Stimulated activated CD8-positive, alpha-beta memory T cell treated with anti-CD3 and anti-CD28 coated beads, Interleukin-7, amount 100 ng/mL, for 1 hour (primary cell): ENCODE results near the gene SMIM44.

ENCODE experiments used
- DNase-seq, 2 donors: peaks; one replicate each; pipeline ENCODE4 v3.0.0-alpha.2; 2020; ENCODE audit warnings: low read depth in 2 of 2

Gene SMIM44

GRCh38 chr19:3477506-3477905 lies 5.7 kb downstream of the SMIM44 start:
- no peak for DNase-seq

- no peak for DNase-seq
Measured at GRCh38 chr19:3476830-3477229, 6.4 kb downstream of the SMIM44 start.

GRCh38 chr19:3475449-3475848 lies 7.8 kb downstream of the SMIM44 start:
- DNase-seq, result no peak

DNA sequence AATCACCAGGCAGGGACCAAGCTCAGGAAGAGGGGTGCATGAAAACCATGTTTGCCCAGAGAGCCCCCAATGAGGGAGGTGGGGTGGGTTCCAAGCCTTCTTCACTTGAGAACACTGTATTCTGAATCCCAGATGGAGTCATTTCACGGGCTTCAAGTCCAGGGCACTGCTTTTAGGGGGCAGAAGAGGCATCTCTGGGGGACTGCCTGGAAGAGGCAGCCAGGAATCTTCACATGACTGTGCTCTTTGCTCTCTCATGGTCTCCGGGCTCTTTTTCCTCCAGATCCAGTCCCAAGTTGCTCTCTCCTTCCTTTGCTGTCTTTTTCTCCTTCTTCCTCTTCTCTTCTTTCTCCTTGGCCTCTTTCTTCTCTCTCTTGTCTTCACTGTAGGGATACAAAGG lies 8.6 kb downstream of the SMIM44 start:
- DNase-seq, result no peak

DNA sequence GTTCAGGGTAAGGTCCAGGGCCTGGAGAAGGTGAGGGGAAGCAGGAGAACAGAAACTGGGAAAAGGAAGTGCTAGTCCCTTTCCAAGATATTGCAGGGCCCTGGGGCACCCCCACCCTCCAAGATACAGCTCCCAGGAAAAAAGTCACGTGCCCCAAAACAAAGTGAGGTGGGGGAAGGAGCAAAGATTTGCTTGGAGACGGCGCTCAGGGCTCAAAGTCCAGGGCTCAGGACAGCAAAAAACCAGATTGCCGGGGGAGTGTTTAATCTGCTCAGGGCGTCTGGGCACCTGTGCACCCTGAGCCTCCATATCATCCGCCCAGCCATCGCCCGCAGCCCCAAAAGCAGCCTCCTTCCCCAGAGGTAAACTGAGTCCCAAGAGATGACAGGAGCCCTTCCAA lies 9.2 kb downstream of the SMIM44 start:
- no peak for DNase-seq

- no peak for DNase-seq
Measured at GRCh38 chr19:3471954-3472655, 11.1 kb downstream of the SMIM44 start.

GRCh38 chr19:3470500-3471128 lies 12.6 kb downstream of the SMIM44 start:
- DNase-seq, result no peak

GRCh38 chr19:3469638-3470499 lies 13.4 kb downstream of the SMIM44 start:
- no peak for DNase-seq

DNA sequence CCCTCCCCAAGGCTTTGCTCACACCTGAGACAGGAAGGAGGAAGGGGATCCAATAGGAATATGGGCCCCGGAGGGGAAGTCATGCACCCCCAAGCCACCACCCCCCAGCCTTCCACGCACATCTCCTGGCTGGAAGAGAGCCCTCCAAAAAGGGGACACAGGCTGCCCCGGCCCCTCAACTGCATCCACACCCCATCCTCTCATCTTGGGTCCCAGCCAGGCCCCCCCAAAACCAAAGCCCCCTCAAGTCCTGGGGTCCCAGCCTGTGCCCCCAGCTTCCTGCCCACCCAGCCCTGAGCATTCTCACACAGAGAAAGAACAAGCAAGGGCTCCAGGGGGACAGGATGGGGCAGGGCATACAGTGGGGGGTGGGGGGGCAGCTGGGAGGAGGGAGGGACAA lies 15.0 kb downstream of the SMIM44 start:
- DNase-seq, result no peak

DNA sequence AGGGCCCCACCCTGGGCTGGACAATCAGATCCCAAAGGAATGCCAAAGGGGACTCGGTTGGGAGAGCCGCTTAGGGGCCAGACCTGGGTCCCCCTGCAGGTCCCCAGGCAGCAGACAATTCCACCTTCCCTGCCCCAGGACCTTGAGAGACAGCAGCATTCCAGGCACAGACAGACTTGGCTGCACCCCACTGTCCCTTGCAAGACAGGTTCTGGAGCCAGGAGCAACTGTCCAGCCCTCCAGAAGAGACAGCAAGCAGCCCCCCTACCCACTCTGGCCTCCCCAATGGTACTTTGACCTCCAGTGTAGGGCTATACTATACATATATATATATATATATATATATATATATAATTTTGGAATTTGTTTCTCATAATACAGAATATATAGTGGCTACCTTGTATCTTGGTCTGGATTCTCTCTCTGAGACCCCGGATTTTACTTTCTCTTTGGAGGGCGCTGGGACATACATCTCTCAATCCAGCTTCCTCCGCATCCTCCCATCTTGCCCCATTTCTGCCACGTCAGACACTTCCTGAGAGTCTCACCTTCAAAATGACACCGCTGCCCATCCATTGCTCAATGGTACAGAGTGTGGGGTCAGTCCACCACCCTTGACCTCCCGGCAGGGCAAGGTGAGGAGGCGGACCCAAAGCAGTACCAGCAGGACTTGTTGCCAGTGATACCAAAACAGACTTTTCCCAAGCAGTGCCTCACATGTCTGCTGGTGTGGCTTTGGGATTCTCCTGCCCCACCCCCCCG lies 15.6 kb downstream of the SMIM44 start:
- DNase-seq, result no peak

DNA sequence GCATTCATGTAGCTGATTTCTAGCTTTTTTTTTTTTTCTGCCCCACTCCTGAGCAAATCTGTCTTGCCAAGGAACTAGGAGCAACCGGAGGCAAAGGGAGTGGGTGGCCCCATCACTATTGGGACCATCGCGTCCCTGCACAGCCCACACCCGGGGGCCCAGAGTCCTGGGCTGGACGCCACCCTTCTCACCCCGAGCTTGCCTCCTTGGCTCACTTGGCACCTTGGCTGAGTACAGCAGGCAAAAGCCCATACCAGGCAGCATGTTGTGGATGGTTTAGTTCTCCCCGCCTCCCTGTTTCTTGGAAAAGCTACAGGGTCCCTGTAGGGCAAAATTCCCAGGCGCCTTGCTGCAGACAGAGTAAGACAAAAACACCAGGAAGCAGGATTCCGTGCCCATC lies 16.6 kb downstream of the SMIM44 start:
- no peak for DNase-seq

GRCh38 chr19:3465552-3465951 lies 17.7 kb downstream of the SMIM44 start:
- no peak for DNase-seq

GRCh38 chr19:3464587-3465235 lies 18.5 kb downstream of the SMIM44 start:
- DNase-seq, result no peak

DNA sequence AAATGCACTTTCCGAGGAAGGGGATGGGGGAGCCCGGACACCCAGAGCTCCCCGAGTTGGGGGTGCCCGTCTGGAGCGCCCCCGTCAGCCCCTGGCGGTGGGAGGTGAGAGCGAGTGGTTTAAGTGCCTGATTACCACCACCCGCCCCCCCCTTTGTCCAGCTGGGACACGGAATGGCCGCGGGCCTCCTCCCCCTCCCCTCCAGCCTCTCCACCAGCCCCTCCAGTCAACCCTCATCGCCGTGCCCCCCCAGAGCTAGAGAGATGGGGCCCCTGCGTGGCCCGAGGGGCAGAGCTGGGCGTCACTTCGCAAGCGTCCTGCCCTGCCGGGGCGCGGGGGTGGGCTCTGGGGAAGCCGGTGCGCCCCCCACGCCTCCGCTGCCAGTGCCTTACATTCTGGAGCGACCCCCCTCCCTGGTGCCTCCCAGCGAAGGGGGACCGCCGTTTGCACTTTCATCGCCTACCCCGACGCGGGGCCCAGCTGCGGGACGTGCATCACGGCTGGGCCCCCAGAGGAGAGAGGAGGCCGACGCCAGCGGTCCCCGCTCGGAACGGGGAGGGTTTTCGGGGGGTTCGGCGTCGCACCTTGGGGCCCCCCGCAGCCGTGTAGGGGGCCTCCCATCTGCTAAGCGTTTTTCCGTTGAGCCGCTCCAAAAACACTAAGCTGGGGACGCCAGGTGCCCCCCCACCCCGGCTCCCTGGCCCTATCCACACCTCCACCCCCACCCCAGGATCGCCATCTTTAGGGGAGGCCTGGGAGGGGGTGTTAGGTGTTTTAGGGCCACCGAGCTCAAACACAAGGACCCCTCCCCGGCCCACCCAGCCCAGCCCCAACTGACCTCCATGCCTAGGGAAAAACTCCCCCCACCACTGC lies 19.3 kb downstream of the SMIM44 start:
- no peak for DNase-seq

DNA sequence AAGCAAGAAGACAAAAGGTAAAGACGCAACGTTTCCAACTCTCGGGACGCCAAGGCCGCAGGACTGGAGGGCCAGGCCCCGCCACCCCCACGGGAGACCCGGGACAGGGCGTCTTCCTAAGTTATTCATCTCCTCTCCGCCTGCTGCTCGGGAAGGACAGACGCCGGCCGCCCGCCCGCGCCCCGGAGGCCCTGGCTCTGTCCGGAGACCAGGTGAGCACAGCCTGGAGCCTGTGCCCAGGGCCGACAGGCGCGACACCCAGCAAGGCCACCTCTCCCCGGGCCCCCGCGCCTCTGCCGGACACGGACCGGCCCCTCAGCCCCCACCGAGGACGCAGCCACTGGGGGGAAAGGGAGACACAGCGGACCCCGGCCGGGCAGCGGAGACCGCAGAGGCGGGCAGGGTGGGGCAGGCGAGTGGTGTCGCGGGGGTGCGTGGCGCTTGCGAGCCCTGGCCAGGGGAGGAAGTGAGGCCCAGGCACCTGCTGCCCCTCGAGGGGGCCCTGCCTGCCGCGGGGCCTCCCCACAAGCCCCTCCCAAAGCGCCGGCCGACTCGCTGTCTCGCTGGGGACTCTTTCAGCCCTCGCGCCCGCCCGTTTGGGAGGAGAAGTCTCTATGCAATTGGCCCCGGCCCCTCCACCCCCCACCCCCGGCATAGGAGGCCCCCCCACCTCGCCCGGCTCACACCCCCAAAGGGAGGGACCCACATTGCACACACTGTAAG lies 20.1 kb downstream of the SMIM44 start:
- no peak for DNase-seq

- no peak for DNase-seq
Measured at GRCh38 chr19:3459965-3460582, 23.2 kb downstream of the SMIM44 start.

GRCh38 chr19:3459089-3459881 lies 24.0 kb downstream of the SMIM44 start:
- no peak for DNase-seq

DNA sequence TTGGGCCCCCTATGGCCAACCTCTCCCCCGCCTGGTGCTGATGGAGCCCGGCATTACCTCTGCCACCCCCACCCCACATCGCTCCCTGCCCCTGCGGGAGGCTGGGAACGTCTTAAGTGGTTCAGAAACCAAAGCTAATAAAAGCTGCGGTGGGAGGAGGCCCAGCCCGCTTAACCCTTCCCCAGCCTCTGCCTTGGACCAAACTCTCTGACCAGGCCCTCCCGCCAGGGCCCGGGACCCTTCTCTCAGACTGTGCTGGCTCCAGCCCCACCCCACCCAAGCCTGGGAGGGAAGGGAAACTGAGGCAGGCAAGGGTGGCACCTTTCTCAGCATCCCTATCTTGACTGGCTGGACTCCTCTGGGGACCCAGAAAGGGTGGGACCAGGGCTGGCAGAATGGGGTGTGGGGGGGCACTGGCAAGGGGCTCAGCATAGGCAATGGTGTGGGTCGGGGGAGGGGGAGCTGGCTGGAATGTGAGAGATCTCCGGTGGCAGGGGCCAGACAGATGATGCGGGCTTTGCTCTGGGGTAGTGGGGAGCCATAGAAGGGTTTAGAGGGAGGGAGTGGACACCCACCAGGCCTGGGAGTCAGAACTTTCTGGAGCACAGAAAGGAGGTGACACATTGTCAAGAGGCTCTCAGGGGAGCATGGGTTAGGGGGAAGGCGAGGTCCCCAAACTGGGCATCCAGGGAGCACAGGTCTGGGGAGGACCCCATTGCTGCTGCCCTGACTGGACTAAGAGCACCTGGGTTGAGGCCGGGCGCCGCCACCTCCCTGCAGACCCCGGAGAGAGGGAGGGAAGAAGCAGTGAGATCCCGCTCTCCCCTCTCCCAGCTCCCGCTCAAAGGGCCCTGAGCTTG lies 24.8 kb downstream of the SMIM44 start:
- DNase-seq, result no peak
